ENCODE measurements around the gene USP26.

- TF ChIP-seq CTCF (conservative IDR thresholded peaks at IDR 0.05 in 1 of 2, IDR thresholded peaks at IDR 0.05 in 1 of 2; ENCODE audit: low read depth in 1 of 2, low read length in 2 of 2), result no peak
- TF ChIP-seq EZH2 (IDR thresholded peaks at IDR 0.05; ENCODE audit: low read length, missing control alignments), result no peak
These were observed 40.6 kb downstream of the USP26 start for GRCh38 chrX:133056341-133056740.
